GM12864 (cell line): ENCODE data around the gene MAP2K5.

Experiments
- DNase-seq: peaks from one replicate; pipeline ENCODE4 v3.0.0-alpha.2; 2011; ENCODE audit warnings: low read depth
- H3K4me3 ChIP-seq: 2 replicates; pipeline ENCODE4 v1.5.1; 2011; ENCODE audit warnings: mild to moderate bottlenecking, low read depth, low read length, control low read depth
- TF ChIP-seq, protein P1 (sequence below): IDR thresholded peaks from 2 replicates; pipeline ENCODE4 v1.5.1; 2011; ENCODE audit warnings: low read depth, mild to moderate bottlenecking, moderate library complexity, low read length, control low read depth, inconsistent platforms; ENCODE audit errors: missing control alignments

MAP2K5 gene

DNA sequence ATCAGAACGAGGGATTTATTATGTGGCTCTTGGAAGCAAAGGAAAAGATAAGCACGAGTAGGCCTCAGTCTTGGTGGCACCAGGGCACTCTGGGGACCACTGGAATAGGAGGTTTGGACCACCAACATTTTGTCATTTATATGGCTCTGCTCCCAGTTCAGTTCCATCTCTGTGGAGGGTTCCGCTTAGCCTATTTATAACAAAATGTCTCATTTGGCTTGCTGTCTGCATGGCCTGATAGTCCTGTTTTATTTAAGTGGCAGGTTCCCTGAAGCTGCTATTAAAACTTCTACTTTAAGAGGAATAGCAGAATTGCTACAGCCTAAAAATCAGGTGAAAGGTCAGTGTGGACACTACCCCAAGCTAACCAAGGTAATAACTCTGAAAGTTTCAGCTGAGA, 27.2 kb downstream of the MAP2K5 start:
- no peak overlapping the region for H3K4me3 ChIP-seq
- TF ChIP-seq, protein P1, sequence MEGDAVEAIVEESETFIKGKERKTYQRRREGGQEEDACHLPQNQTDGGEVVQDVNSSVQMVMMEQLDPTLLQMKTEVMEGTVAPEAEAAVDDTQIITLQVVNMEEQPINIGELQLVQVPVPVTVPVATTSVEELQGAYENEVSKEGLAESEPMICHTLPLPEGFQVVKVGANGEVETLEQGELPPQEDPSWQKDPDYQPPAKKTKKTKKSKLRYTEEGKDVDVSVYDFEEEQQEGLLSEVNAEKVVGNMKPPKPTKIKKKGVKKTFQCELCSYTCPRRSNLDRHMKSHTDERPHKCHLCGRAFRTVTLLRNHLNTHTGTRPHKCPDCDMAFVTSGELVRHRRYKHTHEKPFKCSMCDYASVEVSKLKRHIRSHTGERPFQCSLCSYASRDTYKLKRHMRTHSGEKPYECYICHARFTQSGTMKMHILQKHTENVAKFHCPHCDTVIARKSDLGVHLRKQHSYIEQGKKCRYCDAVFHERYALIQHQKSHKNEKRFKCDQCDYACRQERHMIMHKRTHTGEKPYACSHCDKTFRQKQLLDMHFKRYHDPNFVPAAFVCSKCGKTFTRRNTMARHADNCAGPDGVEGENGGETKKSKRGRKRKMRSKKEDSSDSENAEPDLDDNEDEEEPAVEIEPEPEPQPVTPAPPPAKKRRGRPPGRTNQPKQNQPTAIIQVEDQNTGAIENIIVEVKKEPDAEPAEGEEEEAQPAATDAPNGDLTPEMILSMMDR: no peak
- no peak for DNase-seq

DNA sequence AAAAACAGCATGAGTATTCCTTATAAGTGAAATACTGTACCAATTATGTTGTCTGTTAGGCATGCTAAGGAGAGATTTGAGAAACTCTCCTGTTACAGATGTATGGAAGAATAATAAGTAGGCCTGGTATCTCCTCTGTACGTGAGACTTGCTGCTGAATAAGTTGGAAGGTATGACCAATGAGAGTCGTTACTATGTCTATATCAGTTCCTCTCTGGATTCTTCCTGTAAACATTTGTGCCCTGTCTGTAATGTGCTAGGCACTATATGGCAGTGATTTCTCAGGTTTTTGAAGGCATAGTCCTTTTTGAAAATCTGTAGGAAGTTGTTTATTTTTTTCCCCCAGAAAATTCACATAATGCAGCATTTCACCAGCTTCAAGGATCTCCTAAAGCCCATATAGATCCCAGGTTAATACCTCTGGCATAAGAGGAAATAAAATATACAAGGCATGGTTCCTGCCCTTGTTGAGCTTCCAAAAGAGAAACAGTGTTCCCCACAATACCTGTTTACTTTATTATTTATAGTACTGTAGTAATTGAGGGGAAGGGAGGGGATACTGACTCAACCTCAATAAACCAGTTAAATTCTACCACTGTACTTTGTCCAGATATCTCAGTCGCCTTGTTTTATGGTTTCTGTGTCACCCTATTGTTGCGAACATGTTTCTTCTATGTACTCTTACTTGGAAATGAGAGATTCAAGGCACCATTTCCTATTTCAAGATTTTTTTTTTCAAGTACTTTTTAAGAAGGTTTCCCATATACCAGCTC, 28.6 kb downstream of the MAP2K5 start:
- DNase-seq: no peak
- TF ChIP-seq, protein P1: no peak
- H3K4me3 ChIP-seq: no peak overlapping the region

DNA sequence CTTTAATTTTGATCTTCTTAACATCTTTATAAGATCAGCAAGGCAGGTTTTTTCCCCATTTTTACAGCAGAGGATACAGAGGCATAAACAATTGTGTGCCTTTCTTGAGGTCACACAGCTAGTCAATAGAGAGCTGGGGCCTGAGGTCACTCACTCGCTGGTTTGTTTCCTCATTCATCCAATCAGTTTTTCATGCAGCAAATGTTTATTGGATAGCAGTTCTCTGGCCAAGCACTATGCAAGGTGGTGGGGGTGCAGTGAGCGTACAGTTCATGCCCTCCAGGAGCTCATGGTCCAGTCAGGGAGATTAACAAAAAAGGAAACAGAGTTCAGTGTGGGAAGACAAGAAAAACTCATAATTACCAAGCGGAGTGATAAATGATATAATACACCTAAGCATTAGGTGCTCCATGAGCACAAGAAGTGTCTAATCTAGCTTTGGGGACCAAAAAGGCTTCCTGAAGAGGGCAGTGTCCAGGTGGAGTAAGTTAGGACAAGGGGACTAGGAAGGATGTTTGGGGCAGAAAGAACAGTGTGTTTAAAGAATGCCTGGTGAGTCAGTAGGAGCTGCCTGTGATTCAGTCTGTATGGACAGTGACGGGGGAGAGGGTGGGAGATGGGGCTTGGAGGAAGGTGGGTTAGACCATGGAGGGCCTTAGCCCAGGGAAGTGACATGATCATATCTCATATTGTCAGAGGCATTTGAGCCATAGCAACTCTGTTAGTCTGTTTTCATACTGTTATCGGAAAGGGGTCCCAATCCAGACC, 29.3 kb downstream of the MAP2K5 start:
- no peak overlapping the region for H3K4me3 ChIP-seq
- no peak for DNase-seq
- TF ChIP-seq, protein P1: no peak

DNA sequence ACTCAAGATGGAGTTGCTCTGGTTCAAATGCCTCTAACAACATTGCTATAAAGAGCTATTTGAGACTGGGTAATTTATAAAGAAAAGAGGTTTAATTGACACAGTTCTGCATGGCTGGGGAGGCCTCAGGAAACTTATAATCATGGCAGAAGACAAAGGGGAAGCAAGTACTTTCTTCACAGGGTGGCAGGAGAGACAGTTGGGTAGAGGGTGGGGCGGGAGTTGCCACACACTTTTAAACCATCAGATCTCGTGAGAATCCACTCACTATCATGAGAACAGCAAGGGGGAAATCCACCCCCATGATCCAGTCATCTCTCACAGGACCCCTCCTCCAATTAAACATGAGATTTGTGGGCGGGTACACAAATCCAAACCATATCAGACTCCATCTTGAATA, 30.7 kb downstream of the MAP2K5 start:
- TF ChIP-seq, protein P1: no peak
- no peak for DNase-seq
- H3K4me3 ChIP-seq: no peak overlapping the region

DNA sequence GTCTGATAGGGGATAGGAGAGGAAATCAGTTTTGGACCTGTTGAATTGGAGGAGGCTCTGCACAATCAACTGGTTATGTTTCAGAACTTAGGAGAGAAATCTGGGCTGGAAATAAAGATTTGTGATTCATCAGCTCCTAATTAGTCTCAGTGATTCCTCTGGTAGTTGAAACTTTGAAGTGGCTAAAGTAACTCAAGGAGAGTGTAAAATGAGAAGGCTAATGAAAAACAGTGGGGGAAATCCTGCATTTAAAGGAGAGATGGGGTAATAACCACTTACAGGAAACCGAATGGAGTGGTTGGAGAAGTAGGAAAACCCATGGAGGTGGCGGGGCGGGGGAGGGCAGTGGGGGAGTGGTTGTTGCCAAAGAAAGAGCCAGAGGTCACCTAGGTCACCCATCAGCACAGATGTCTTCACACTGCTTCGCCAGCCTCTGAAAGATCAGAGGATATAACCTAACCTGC, 32.6 kb downstream of the MAP2K5 start:
- DNase-seq: no peak
- TF ChIP-seq, protein P1: no peak
- H3K4me3 ChIP-seq: no peak overlapping the region

DNA sequence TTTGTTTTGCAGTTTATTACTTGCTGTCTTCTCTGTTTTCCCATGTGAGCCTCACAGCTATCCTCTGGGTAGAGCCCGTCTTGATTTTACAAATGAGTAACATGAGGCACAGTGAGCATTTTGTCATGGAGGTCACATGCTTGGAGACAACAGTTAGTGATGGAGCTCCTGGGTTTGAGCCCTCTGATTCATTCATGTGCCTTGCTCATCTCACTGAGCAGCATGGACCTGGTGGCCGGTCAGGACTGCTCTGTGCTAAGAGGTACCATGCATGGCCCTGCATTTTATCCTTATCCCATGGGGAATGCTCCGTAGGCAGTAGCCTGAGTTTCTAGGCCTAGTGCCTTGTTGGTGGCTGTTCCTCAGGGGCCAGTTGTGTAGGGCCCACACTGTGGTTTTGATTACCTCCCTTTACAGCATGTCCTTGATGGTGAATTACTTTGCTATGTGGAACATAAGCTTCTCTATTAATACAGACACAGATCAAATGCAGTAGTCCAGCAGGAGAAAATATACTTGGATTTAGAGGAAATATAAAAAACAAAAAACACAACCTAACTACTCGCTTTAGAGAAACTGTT, 35.6 kb downstream of the MAP2K5 start:
- H3K4me3 ChIP-seq: no peak overlapping the region
- no peak for DNase-seq
- TF ChIP-seq, protein P1: no peak
